CD14-positive monocyte (primary cell): Measurements from ENCODE around the gene PLEKHG4. TPM values are rescaled to one million over a fixed set of nuclear protein-coding genes. Genes with fewer than 3 reads are reported as not detected.

Source experiments
- DNase-seq, 3 donors: peaks; one replicate each; pipeline ENCODE4 v3.0.0-alpha.2; 2011 to 2022
- H2AFZ ChIP-seq: 2 replicates; pipeline ENCODE4 v1.6.0; 2012; ENCODE audit warnings: mild to moderate bottlenecking, low read depth, low read length, inconsistent platforms; ENCODE audit not compliant: insufficient read depth, poor library complexity, severe bottlenecking
- H3K27ac ChIP-seq, 2 donors: 1 replicate in 1 of 2; 2 replicates in 1 of 2; pipeline ENCODE4 v1.5.1; 2012 to 2013; ENCODE audit warnings: low read length in 2 of 2, control low read depth in 1 of 2, inconsistent platforms in 1 of 2, low read depth in 1 of 2, mild to moderate bottlenecking in 1 of 2
- H3K27me3 ChIP-seq, 2 donors: one replicate each; pipeline versions ENCODE4 v1.6.0 to v1.6.1; 2011 to 2013; ENCODE audit warnings: low read length in 2 of 2; ENCODE audit not compliant: control insufficient read depth in 2 of 2, insufficient read depth in 2 of 2
- H3K36me3 ChIP-seq, 2 donors: replicated peaks in 1 of 2; 1 replicate in 1 of 2; 2 replicates in 1 of 2; pipeline versions ENCODE4 v1.5.1 to v1.6.1; 2012 to 2013; ENCODE audit warnings: low read length in 2 of 2, control low read depth in 1 of 2, inconsistent platforms in 1 of 2, mild to moderate bottlenecking in 1 of 2; ENCODE audit not compliant: insufficient read depth in 2 of 2, control insufficient read depth in 1 of 2
- H3K4me1 ChIP-seq, 2 donors: 1 replicate in 1 of 2; 2 replicates in 1 of 2; pipeline versions ENCODE4 v1.5.1 to v1.6.1; 2012 to 2013; ENCODE audit warnings: low read length in 2 of 2, control low read depth in 1 of 2, inconsistent platforms in 1 of 2, mild to moderate bottlenecking in 1 of 2, moderate library complexity in 1 of 2; ENCODE audit not compliant: insufficient read depth in 2 of 2, control insufficient read depth in 1 of 2
- H3K4me2 ChIP-seq: replicated peaks from 2 replicates; pipeline ENCODE3; 2012; ENCODE audit warnings: low read length, moderate library complexity, mild to moderate bottlenecking; ENCODE audit not compliant: poor library complexity, severe bottlenecking; ENCODE audit errors: extremely low read depth
- H3K4me3 ChIP-seq, 3 experiments: fragments of 200-600 bp in 1 of 3; sonication (generic) in 1 of 3; replicated peaks in 1 of 3; 1 replicate in 2 of 3; 2 replicates in 1 of 3; pipeline ENCODE4 v1.5.1; 2011 to 2013; ENCODE audit warnings: low read length in 3 of 3, mild to moderate bottlenecking in 3 of 3, control low read depth in 2 of 3, low read depth in 2 of 3, inconsistent platforms in 1 of 3, moderate library complexity in 1 of 3
- H3K79me2 ChIP-seq: 2 replicates; pipeline ENCODE4 v1.6.0; 2012; ENCODE audit warnings: mild to moderate bottlenecking, control low read depth, inconsistent platforms, low read length, moderate library complexity; ENCODE audit not compliant: insufficient read depth
- H3K9ac ChIP-seq: 2 replicates; pipeline ENCODE4 v1.6.0; 2017; ENCODE audit warnings: low read length, mild to moderate bottlenecking; ENCODE audit not compliant: insufficient read depth, poor library complexity, severe bottlenecking
- H3K9me3 ChIP-seq, 2 donors: replicated peaks in 1 of 2; 1 replicate in 1 of 2; 2 replicates in 1 of 2; pipeline versions ENCODE4 v1.5.1 to v1.6.1; 2012 to 2013; ENCODE audit warnings: low read length in 2 of 2, control low read depth in 1 of 2; ENCODE audit not compliant: control insufficient read depth in 1 of 2, insufficient read depth in 1 of 2
- H4K20me1 ChIP-seq: 2 replicates; pipeline ENCODE4 v1.6.0; 2012; ENCODE audit warnings: mild to moderate bottlenecking, low read length, control low read depth, moderate library complexity; ENCODE audit not compliant: insufficient read depth
- H3K27ac Mint-ChIP-seq, 7 donors: one replicate each; pipeline ENCODE4 v1.8.0; 2020; ENCODE audit warnings: mild to moderate bottlenecking in 7 of 7, mixed read lengths in 7 of 7, moderate library complexity in 6 of 7, inconsistent platforms in 2 of 7
- H3K27me3 Mint-ChIP-seq, 3 donors: one replicate each; pipeline ENCODE4 v1.8.0; 2021 to 2022; ENCODE audit warnings: low read depth in 3 of 3, mild to moderate bottlenecking in 3 of 3, mixed read lengths in 3 of 3, moderate library complexity in 3 of 3, inconsistent platforms in 1 of 3
- H3K36me3 Mint-ChIP-seq, 2 donors: one replicate each; pipeline ENCODE4 v1.8.0; 2020; ENCODE audit warnings: mixed read lengths in 2 of 2, inconsistent platforms in 1 of 2, mild to moderate bottlenecking in 1 of 2
- H3K4me1 Mint-ChIP-seq: one replicate; pipeline ENCODE4 v1.8.0; 2020; ENCODE audit warnings: mild to moderate bottlenecking, mixed read lengths
- H3K4me3 Mint-ChIP-seq, 2 donors: one replicate each; pipeline ENCODE4 v1.8.0; 2020; ENCODE audit warnings: mild to moderate bottlenecking in 2 of 2, mixed read lengths in 2 of 2, moderate library complexity in 1 of 2
- H3K9me3 Mint-ChIP-seq, 7 donors: one replicate each; pipeline ENCODE4 v1.8.0; 2020 to 2022; ENCODE audit warnings: mixed read lengths in 7 of 7, mild to moderate bottlenecking in 6 of 7, moderate library complexity in 6 of 7, inconsistent platforms in 2 of 7
- WGBS: methylation state at CpG from one replicate; pipeline ENCODE4 v1.1.5; 2013; ENCODE audit warnings: missing lambda C conversion rate; ENCODE audit not compliant: insufficient coverage; 5-methylcytosine and 5-hydroxymethylcytosine counted together
- intact Hi-C, 2 donors: fragments of 100-400 bp; cut with micrococcal nuclease; formaldehyde crosslinking; loops; one replicate each; pipeline versions ENCODE4 v1.15.0 to v1.15.1; 2023
- polyA plus RNA-seq, 3 donors: library from polyadenylated mRNA; depleted of rRNA in 1 of 3; unstranded in 2 of 3; stranded (reverse) in 1 of 3; fragments of 300-500 nt in 2 of 3; fragments of >200 nt in 1 of 3; fragmentation: Illumina TruSeq in 2 of 3; gene quantifications; 1 replicate in 2 of 3; 2 replicates in 1 of 3; pipeline ENCODE4 v1.2.3, GENCODE V29; 2012 to 2021
- TF ChIP-seq, protein P1 (sequence below): fragments of 200-600 bp; IDR thresholded peaks from one replicate; pipeline ENCODE4 v1.8.0; 2022; ENCODE audit warnings: antibody characterized with exemption, mild to moderate bottlenecking

PLEKHG4 gene
- polyA plus RNA-seq, 3 donors = 0.79 to 3.2 (median 3.0) TPM

DNA sequence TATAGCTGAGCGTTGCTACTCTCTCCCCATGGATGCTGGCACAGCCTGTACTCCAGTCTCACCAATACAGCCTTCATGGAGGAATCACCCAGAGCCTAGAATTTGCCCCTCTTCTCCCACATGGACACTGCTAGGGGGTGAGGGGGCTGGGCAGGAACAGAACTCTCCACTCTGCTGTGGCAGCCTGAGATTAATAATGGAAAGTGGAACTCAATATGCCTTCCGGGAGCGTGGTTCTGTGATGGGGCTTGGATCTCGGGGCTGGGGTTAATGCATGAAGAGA, 29.3 kb upstream of the PLEKHG4 start:
- H3K36me3 ChIP-seq = no peaks in the 10 kb centered on the region
- no peaks in the 10 kb centered on the region for H3K9me3 ChIP-seq
- H3K4me3 ChIP-seq = no peak overlapping the region
- TF ChIP-seq, protein P1, sequence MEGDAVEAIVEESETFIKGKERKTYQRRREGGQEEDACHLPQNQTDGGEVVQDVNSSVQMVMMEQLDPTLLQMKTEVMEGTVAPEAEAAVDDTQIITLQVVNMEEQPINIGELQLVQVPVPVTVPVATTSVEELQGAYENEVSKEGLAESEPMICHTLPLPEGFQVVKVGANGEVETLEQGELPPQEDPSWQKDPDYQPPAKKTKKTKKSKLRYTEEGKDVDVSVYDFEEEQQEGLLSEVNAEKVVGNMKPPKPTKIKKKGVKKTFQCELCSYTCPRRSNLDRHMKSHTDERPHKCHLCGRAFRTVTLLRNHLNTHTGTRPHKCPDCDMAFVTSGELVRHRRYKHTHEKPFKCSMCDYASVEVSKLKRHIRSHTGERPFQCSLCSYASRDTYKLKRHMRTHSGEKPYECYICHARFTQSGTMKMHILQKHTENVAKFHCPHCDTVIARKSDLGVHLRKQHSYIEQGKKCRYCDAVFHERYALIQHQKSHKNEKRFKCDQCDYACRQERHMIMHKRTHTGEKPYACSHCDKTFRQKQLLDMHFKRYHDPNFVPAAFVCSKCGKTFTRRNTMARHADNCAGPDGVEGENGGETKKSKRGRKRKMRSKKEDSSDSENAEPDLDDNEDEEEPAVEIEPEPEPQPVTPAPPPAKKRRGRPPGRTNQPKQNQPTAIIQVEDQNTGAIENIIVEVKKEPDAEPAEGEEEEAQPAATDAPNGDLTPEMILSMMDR = no peak
- H3K27ac ChIP-seq = no peak overlapping the region
- Mint-ChIP-seq H3K27me3 (peaks cover 22 to 46% (median 32%) of the 10 kb centered on the region in 3 donors), H3K36me3 (peaks cover 3 to 4% of the 10 kb centered on the region in 2 donors), H3K4me1 (peaks cover 32% of the 10 kb centered on the region), H3K4me3 (peak overlapping the region in 1 of 2 donors; percentile 80), H3K9me3 (peaks cover 0 to 9% (median 4%) of the 10 kb centered on the region in 7 donors), H3K27ac (no peak overlapping the region)
- H3K79me2 ChIP-seq = peaks cover 20% of the 10 kb centered on the region
- no peak overlapping the region for H3K4me2 ChIP-seq
- H3K9ac ChIP-seq = no peak overlapping the region
- 86% methylated on average over 3 of the region's 4 CpGs for WGBS
- H2AFZ ChIP-seq = no peak overlapping the region
- peaks cover 24 to 32% of the 10 kb centered on the region in 2 donors for H3K27me3 ChIP-seq
- intact Hi-C loops = no loop called here
- no peak for DNase-seq
- peaks cover 29 to 36% of the 10 kb centered on the region in 2 donors for H3K4me1 ChIP-seq
- H4K20me1 ChIP-seq = peaks cover 9% of the 10 kb centered on the region

DNA sequence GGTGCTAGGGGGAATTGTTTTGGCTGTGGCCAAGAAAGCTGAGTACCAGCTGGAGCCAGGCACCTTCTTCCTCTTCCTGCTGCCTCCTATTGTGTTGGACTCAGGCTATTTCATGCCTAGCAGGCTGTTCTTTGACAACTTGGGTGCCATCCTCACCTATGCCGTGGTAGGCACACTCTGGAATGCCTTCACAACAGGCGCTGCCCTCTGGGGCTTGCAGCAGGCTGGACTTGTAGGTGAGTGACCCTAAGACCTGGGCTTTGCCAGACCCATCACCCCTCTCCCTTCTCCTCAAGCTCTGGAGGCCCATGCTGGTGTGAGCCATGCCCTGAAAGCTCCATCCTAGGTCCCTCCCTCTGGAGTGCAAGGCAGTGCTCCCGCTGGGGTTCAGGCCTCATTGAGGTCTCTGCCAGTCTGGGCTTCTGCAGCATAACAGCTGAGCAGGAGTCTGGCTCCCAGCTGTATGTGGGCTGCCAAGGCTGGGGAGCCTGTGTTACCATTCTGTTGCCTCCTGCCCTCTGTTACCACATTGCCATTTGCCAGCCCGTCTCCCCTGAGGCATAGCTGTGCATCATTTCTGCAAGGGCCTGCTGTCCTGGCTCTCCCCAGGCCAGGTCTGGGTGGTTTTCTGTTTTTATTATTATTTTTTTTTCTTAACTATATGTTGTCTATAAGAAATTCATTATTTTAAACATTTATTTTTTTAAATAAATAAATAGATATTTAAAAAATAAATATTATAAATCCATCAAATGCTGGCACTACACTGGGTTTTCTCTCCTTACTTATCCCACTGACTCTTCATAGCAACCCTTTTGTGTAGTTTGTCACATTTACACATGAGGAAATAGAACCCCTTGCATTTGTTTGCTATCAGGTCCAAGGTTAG, 26.5 kb upstream of the PLEKHG4 start:
- 100% methylated on average over 3 of the region's 4 CpGs for WGBS
- no peak overlapping the region for H3K4me3 Mint-ChIP-seq
- no peaks in the 10 kb centered on the region for H3K9me3 ChIP-seq
- H3K4me1 ChIP-seq = peaks cover 14% of the 10 kb centered on the region in 2 donors
- intact Hi-C loops = no loop called here
- H3K27ac ChIP-seq = no peak overlapping the region
- peak overlapping the region in 1 of 7 donors; percentile 50 for H3K27ac Mint-ChIP-seq
- peaks cover 19% of the 10 kb centered on the region for H3K4me1 Mint-ChIP-seq
- no peaks in the 10 kb centered on the region for H3K36me3 ChIP-seq
- no peaks in the 10 kb centered on the region for H3K79me2 ChIP-seq
- TF ChIP-seq, protein P1 = no peak
- H3K4me3 ChIP-seq = no peak overlapping the region
- H3K36me3 Mint-ChIP-seq = peaks cover 3 to 4% of the 10 kb centered on the region in 2 donors
- H3K9ac ChIP-seq = no peak overlapping the region
- no peak overlapping the region for H3K4me2 ChIP-seq
- peaks cover 25 to 47% (median 33%) of the 10 kb centered on the region in 3 donors for H3K27me3 Mint-ChIP-seq
- H4K20me1 ChIP-seq = no peaks in the 10 kb centered on the region
- H3K9me3 Mint-ChIP-seq = peaks cover 0 to 7% (median 4%) of the 10 kb centered on the region in 7 donors
- H3K27me3 ChIP-seq = peaks cover 24 to 31% of the 10 kb centered on the region in 2 donors
- H2AFZ ChIP-seq = no peak overlapping the region
- DNase-seq = no peak
